ENCODE results near the gene WDR31.

Gene WDR31

GRCh38 chr9:113293285-113293878 is 46.7 kb downstream of the WDR31 start:
- POLR2A ChIA-PET = no interaction called here
- H3K36me3 ChIP-seq (ENCODE audit: control insufficient read depth in 2 of 2, insufficient read depth in 1 of 2, low read length in 2 of 2) = peaks cover 29 to 57% of the 10 kb centered on the region in 2 experiments

DNA sequence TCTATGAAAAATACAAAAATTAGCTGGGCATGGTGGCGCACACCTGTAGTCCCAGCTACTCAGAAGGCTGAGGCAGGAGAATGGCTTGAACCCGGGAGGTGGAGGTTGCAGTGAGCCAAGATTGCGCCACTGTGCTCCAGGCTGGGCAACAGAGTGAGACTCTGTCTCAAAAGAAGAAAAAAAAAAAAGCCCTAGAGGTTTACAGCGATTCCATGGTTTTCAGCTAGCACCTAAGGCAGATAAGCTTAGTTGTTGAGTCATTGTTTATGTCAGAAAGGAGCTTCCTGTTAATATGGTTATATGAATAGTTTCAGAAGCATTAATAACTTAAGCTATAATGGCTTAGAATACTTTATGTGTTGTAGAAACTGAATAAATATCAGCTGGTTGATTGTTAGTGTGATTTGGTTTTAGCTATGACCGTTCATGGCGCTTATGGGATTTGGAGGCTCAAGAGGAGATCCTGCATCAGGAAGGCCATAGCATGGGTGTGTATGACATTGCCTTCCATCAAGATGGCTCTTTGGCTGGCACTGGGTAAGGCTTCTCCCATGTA is 49.9 kb downstream of the WDR31 start:
- no peak overlapping the region for H3K27ac ChIP-seq (ENCODE audit: extremely low read depth, low read depth, low read length)
- no peaks in the 10 kb centered on the region for H3K4me1 ChIP-seq (ENCODE audit: control insufficient read depth, insufficient read depth, low read length)
- H3K9me3 ChIP-seq (ENCODE audit: control insufficient read depth, insufficient read depth, low read depth, low read length) = no peaks in the 10 kb centered on the region
- no peak overlapping the region for H3K4me3 ChIP-seq (ENCODE audit: low read depth, low read length)
- POLR2A ChIA-PET = interaction anchor here (0.6 to 1.1 kb wide), 3 partner anchors 15 to 979 kb away, joined by 3 to 6 read pairs (median 5); partner anchors contain the start of genes CDC26, PRPF4 and SLC31A2
- TF ChIP-seq, protein P1, sequence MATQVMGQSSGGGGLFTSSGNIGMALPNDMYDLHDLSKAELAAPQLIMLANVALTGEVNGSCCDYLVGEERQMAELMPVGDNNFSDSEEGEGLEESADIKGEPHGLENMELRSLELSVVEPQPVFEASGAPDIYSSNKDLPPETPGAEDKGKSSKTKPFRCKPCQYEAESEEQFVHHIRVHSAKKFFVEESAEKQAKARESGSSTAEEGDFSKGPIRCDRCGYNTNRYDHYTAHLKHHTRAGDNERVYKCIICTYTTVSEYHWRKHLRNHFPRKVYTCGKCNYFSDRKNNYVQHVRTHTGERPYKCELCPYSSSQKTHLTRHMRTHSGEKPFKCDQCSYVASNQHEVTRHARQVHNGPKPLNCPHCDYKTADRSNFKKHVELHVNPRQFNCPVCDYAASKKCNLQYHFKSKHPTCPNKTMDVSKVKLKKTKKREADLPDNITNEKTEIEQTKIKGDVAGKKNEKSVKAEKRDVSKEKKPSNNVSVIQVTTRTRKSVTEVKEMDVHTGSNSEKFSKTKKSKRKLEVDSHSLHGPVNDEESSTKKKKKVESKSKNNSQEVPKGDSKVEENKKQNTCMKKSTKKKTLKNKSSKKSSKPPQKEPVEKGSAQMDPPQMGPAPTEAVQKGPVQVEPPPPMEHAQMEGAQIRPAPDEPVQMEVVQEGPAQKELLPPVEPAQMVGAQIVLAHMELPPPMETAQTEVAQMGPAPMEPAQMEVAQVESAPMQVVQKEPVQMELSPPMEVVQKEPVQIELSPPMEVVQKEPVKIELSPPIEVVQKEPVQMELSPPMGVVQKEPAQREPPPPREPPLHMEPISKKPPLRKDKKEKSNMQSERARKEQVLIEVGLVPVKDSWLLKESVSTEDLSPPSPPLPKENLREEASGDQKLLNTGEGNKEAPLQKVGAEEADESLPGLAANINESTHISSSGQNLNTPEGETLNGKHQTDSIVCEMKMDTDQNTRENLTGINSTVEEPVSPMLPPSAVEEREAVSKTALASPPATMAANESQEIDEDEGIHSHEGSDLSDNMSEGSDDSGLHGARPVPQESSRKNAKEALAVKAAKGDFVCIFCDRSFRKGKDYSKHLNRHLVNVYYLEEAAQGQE (tag by site-specific recombination; IDR thresholded peaks at IDR 0.05) = no peak
- TF ChIP-seq ZNF19 (tag by site-specific recombination; IDR thresholded peaks at IDR 0.05; ENCODE audit: low read depth) (no peak), RBAK (tag by site-specific recombination; IDR thresholded peaks at IDR 0.05) (no peak), ZNF76 (tag by site-specific recombination; IDR thresholded peaks at IDR 0.05; ENCODE audit: borderline replicate concordance, low read depth) (no peak)
- TF ChIP-seq, protein P2, sequence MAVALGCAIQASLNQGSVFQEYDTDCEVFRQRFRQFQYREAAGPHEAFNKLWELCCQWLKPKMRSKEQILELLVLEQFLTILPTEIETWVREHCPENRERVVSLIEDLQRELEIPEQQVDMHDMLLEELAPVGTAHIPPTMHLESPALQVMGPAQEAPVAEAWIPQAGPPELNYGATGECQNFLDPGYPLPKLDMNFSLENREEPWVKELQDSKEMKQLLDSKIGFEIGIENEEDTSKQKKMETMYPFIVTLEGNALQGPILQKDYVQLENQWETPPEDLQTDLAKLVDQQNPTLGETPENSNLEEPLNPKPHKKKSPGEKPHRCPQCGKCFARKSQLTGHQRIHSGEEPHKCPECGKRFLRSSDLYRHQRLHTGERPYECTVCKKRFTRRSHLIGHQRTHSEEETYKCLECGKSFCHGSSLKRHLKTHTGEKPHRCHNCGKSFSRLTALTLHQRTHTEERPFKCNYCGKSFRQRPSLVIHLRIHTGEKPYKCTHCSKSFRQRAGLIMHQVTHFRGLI (tag by site-specific recombination; IDR thresholded peaks at IDR 0.05) = no peak
- TF ChIP-seq, protein P3, sequence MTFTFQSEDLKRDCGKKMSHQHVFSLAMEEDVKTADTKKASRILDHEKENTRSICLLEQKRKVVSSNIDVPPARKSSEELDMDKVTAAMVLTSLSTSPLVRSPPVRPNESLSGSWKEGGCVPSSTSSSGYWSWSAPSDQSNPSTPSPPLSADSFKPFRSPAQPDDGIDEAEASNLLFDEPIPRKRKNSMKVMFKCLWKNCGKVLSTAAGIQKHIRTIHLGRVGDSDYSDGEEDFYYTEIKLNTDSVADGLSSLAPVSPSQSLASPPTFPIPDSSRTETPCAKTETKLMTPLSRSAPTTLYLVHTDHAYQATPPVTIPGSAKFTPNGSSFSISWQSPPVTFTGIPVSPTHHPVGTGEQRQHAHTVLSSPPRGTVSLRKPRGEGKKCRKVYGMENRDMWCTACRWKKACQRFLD (tag by site-specific recombination; IDR thresholded peaks at IDR 0.05) = no peak
- CTCF ChIA-PET = no interaction called here
- peaks cover 42 to 86% of the 10 kb centered on the region in 2 experiments for H3K36me3 ChIP-seq (ENCODE audit: control insufficient read depth in 2 of 2, insufficient read depth in 1 of 2, low read length in 2 of 2)

More at GRCh38 chr9:113293285-113293878, 46.7 kb downstream of the WDR31 start:
- Histone ChIP-seq H3K4me1 (ENCODE audit: control insufficient read depth, insufficient read depth, low read length) (no peaks in the 10 kb centered on the region), H3K9me3 (ENCODE audit: control insufficient read depth, insufficient read depth, low read depth, low read length) (no peaks in the 10 kb centered on the region), H3K4me3 (ENCODE audit: low read depth, low read length) (no peak overlapping the region), H3K27ac (ENCODE audit: extremely low read depth, low read depth, low read length) (no peak overlapping the region)
- TF ChIP-seq HOXD13 (CRISPR knock-in tag; IDR thresholded peaks at IDR 0.05; ENCODE audit: borderline replicate concordance) (no peak), BCL6B (tag by site-specific recombination; IDR thresholded peaks at IDR 0.05) (no peak), ELK4 (IDR thresholded peaks at IDR 0.05; ENCODE audit: borderline replicate concordance, low read depth, low read length) (no peak), ZNF48 (tag by site-specific recombination; IDR thresholded peaks at IDR 0.05) (no peak), TRIM28 (IDR thresholded peaks at IDR 0.05; ENCODE audit: borderline replicate concordance, low read length) (no peak), ZNF335 (tag by site-specific recombination; conservative IDR thresholded peaks at IDR 0.05) (no peak), ZNF37A (tag by site-specific recombination; IDR thresholded peaks at IDR 0.05) (no peak), ZNF791 (tag by site-specific recombination; IDR thresholded peaks at IDR 0.05) (no peak)
- CTCF ChIA-PET = no interaction called here

All from HEK293 (cell line).